SK-N-SH (cell line): ENCODE measurements around the gene CENPS. TPM values are rescaled to one million over a fixed set of nuclear protein-coding genes. Genes with fewer than 3 reads are reported as not detected.

ENCODE experiments used
- CTCF ChIA-PET: fragments of 300-600, 350-600 bp; formaldehyde crosslinking; extraction: SDS; loops from one replicate; lab custom pipeline; 2021; lab: Yijun Ruan, JAX
- POLR2A ChIA-PET: fragments of 350-600 bp; sonication (Branson Sonifier 250); formaldehyde crosslinking; extraction: SDS; loops from one replicate; lab custom pipeline; 2020; ENCODE audit warnings: antibody characterized with exemption, inconsistent platforms; lab: Yijun Ruan, JAX
- DNase-seq: peaks from one replicate; pipeline ENCODE4 v3.0.0; 2012
- H2AFZ ChIP-seq: fragments of 200-600 bp; sonication (generic); 2 replicates; pipeline ENCODE4 v1.8.1; 2016; ENCODE audit warnings: antibody characterized with exemption, mild to moderate bottlenecking, low read depth
- H3F3A ChIP-seq: fragments of 200-600 bp; sonication (generic); replicated peaks from 2 replicates; pipeline ENCODE3; 2016; ENCODE audit warnings: antibody characterized with exemption, mild to moderate bottlenecking; ENCODE audit not compliant: insufficient read depth
- H3K27ac ChIP-seq, 2 experiments: fragments of 200-500 bp in 1 of 2; fragments of 200-600 bp in 1 of 2; sonication (Bioruptor generic) in 1 of 2; sonication (generic), shearing (Covaris generic) in 1 of 2; 2 replicates each; pipeline versions ENCODE4 v1.5.1 to v1.6.1; 2014 to 2016; ENCODE audit warnings: low read depth in 2 of 2, inconsistent platforms in 1 of 2, low read length in 1 of 2, mild to moderate bottlenecking in 1 of 2, mixed read lengths in 1 of 2
- H3K27me3 ChIP-seq: fragments of 200-600 bp; sonication (generic), shearing (Covaris generic); 2 replicates; pipeline ENCODE4 v1.6.1; 2016; ENCODE audit warnings: mixed run types; ENCODE audit not compliant: insufficient read depth
- H3K36me3 ChIP-seq, 2 experiments: fragments of 200-500 bp in 1 of 2; fragments of 200-600 bp in 1 of 2; sonication (Bioruptor generic) in 1 of 2; sonication (generic) in 1 of 2; replicated peaks in 1 of 2; 2 replicates each; pipeline versions ENCODE3 to v1.5.1; 2014 to 2016; ENCODE audit warnings: low read length in 1 of 2, mild to moderate bottlenecking in 1 of 2; ENCODE audit not compliant: insufficient read depth in 2 of 2, control insufficient read depth in 1 of 2
- H3K4me1 ChIP-seq, 2 experiments: fragments of 200-500 bp in 1 of 2; fragments of 200-600 bp in 1 of 2; sonication (Bioruptor generic) in 1 of 2; sonication (generic), shearing (Covaris generic) in 1 of 2; 2 replicates each; pipeline versions ENCODE4 v1.5.1 to v1.6.1; 2014 to 2016; ENCODE audit warnings: low read depth in 1 of 2, low read length in 1 of 2, mixed run types in 1 of 2; ENCODE audit not compliant: insufficient read depth in 2 of 2, control insufficient read depth in 1 of 2
- H3K4me2 ChIP-seq: fragments of 200-600 bp; sonication (generic), shearing (Covaris generic); 2 replicates; pipeline ENCODE4 v1.6.1; 2017; ENCODE audit warnings: mixed run types
- H3K4me3 ChIP-seq, 2 experiments: fragments of 200-500 bp in 1 of 2; fragments of 200-600 bp in 1 of 2; sonication (Bioruptor generic) in 1 of 2; sonication (generic), shearing (Covaris generic) in 1 of 2; 2 replicates each; pipeline versions ENCODE4 v1.5.1 to v1.8.1; 2014 to 2016; ENCODE audit warnings: low read depth in 2 of 2, inconsistent platforms in 1 of 2, low read length in 1 of 2, mild to moderate bottlenecking in 1 of 2, mixed read lengths in 1 of 2, moderate library complexity in 1 of 2
- H3K79me2 ChIP-seq: fragments of 200-600 bp; sonication (generic); 2 replicates; pipeline ENCODE4 v1.8.1; 2017; ENCODE audit warnings: mild to moderate bottlenecking; ENCODE audit not compliant: insufficient read depth
- H3K9ac ChIP-seq: fragments of 200-600 bp; sonication (generic); 2 replicates; pipeline ENCODE4 v1.6.1; 2017; ENCODE audit warnings: mixed run types
- H3K9me2 ChIP-seq: fragments of 200-600 bp; sonication (generic); 2 replicates; pipeline ENCODE4 v1.6.1; 2017; ENCODE audit warnings: mixed run types
- H3K9me3 ChIP-seq: fragments of 200-600 bp; sonication (generic); 2 replicates; pipeline ENCODE4 v1.6.1; 2017; ENCODE audit warnings: mixed run types, mild to moderate bottlenecking, moderate library complexity
- H4K20me1 ChIP-seq: fragments of 200-600 bp; sonication (generic); 2 replicates; pipeline ENCODE4 v1.6.1; 2017; ENCODE audit warnings: mild to moderate bottlenecking, mixed run types; ENCODE audit not compliant: insufficient read depth
- CHD2 ChIP-seq: fragments of 150-350 bp; IDR thresholded peaks from 2 replicates; pipeline ENCODE4 v1.6.1; 2018; ENCODE audit warnings: low read length; ENCODE audit not compliant: partially characterized antibody
- CTCF ChIP-seq: fragments of 200-600 bp; sonication (generic); IDR thresholded peaks from 2 replicates; pipeline ENCODE4 v1.6.1; 2017; ENCODE audit warnings: antibody characterized with exemption, mild to moderate bottlenecking, moderate library complexity
- ELF1 ChIP-seq: IDR thresholded peaks from 2 replicates; pipeline ENCODE4 v1.4.0; 2012
- EZH2phosphoT487 ChIP-seq: fragments of 200-600 bp; sonication (generic); IDR thresholded peaks from 2 replicates; pipeline ENCODE4 v1.6.1; 2017; ENCODE audit warnings: low read depth, mixed run types, mild to moderate bottlenecking, antibody characterized with exemption, moderate library complexity, borderline replicate concordance
- FOXJ3 ChIP-seq: sonication (generic); formaldehyde crosslinking; IDR thresholded peaks from 2 replicates; pipeline ENCODE4 v1.5.1; 2020; ENCODE audit warnings: mild to moderate bottlenecking, missing genetic modification reagents
- GABPA ChIP-seq: IDR thresholded peaks from 2 replicates; pipeline ENCODE4 v1.4.0; 2012; ENCODE audit warnings: low read depth, mild to moderate bottlenecking
- GATA2 ChIP-seq: sonication (generic); formaldehyde crosslinking; IDR thresholded peaks from 2 replicates; pipeline ENCODE4 v1.5.0; 2020; ENCODE audit warnings: mild to moderate bottlenecking, missing genetic modification reagents
- JUND ChIP-seq: IDR thresholded peaks from 2 replicates; pipeline ENCODE4 v1.4.0; 2012
- MXI1 ChIP-seq: IDR thresholded peaks from 2 replicates; pipeline ENCODE4 v1.6.1; 2012; ENCODE audit warnings: mild to moderate bottlenecking, low read depth, low read length, improper control_type of control experiment
- POLR2AphosphoS5 ChIP-seq: IDR thresholded peaks from 2 replicates; pipeline ENCODE4 v1.6.1; 2012; ENCODE audit warnings: low read depth, low read length
- RCOR1 ChIP-seq: fragments of 150-350 bp; IDR thresholded peaks from 2 replicates; pipeline ENCODE4 v1.6.1; 2017; ENCODE audit warnings: antibody characterized with exemption, low read length
- RFX5 ChIP-seq: IDR thresholded peaks from 2 replicates; pipeline ENCODE4 v1.6.1; 2012; ENCODE audit warnings: mild to moderate bottlenecking, improper control_type of control experiment, low read length
- RXRA ChIP-seq: IDR thresholded peaks from 2 replicates; pipeline ENCODE4 v1.4.0; 2012; ENCODE audit warnings: low read depth, mild to moderate bottlenecking, borderline replicate concordance
- TEAD4 ChIP-seq: IDR thresholded peaks from 2 replicates; pipeline ENCODE4 v1.4.0; 2012; ENCODE audit warnings: mild to moderate bottlenecking, borderline replicate concordance; ENCODE audit not compliant: insufficient read depth
- USF1 ChIP-seq: IDR thresholded peaks from 2 replicates; pipeline ENCODE4 v1.4.0; 2012; ENCODE audit warnings: low read depth, borderline replicate concordance
- USF2 ChIP-seq: fragments of 150-350 bp; IDR thresholded peaks from 2 replicates; pipeline ENCODE4 v1.6.1; 2017; ENCODE audit warnings: antibody characterized with exemption, low read length, low read depth, borderline replicate concordance
- YY1 ChIP-seq: IDR thresholded peaks from 2 replicates; pipeline ENCODE4 v1.4.0; 2012; ENCODE audit warnings: low read depth, mild to moderate bottlenecking
- WGBS: methylation state at CpG from one replicate; pipeline ENCODE4 v1.1.6; 2017; ENCODE audit warnings: low lambda C conversion rate; 5-methylcytosine and 5-hydroxymethylcytosine counted together
- polyA plus RNA-seq, 3 experiments: library from polyadenylated mRNA; depleted of rRNA; stranded (reverse); fragments of >200 nt; gene quantifications; 2 replicates each; pipeline ENCODE4 v1.2.3, GENCODE V29; 2012

CENPS gene
- polyA plus RNA-seq, 1 of the 3 experiments (the other 2 are of a cell fraction), result 20.0 TPM

- H3K4me1 ChIP-seq, result peaks cover 0 to 4% of the 10 kb centered on the region in 2 experiments; a peak in 1 of 4 replicates
- 86% methylated on average over 5 of the region's 5 CpGs for WGBS
- no peak overlapping the region for H3K27ac ChIP-seq
- H3K9ac ChIP-seq, result no peak overlapping the region
- H3F3A ChIP-seq, result peaks cover 7% of the 10 kb centered on the region
- H3K4me3 ChIP-seq, result no peak overlapping the region
- POLR2A ChIA-PET, result no interaction called here
- H3K27me3 ChIP-seq, result no peaks in the 10 kb centered on the region
- H3K9me3 ChIP-seq, result no peaks in the 10 kb centered on the region
- H2AFZ ChIP-seq, result no peak overlapping the region
- no peaks in the 10 kb centered on the region for H3K79me2 ChIP-seq
- H3K9me2 ChIP-seq, result no peaks in the 10 kb centered on the region
- CTCF ChIA-PET, result interaction anchor here (1.0 to 1.2 kb wide), 3 partner anchors 13 to 73 kb away, joined by 3 to 4 read pairs (median 3); partner anchors contain the start of gene PGD
- no peaks in the 10 kb centered on the region for H4K20me1 ChIP-seq
- TF ChIP-seq FOXJ3, result no peak
- TF ChIP-seq CHD2, result no peak
- no peak for TF ChIP-seq USF2
- TF ChIP-seq RCOR1, result no peak
- TF ChIP-seq EZH2phosphoT487, result no peak
- no peak for TF ChIP-seq JUND
- no peak for TF ChIP-seq YY1
- TF ChIP-seq RFX5, result no peak
- TF ChIP-seq TEAD4, result no peak
- TF ChIP-seq CTCF, result no peak
- TF ChIP-seq MXI1, result no peak
- TF ChIP-seq RXRA, result no peak
- no peak for TF ChIP-seq POLR2AphosphoS5
- TF ChIP-seq GABPA, result no peak
- no peak for TF ChIP-seq GATA2 (CRISPR knock-in tag)
- TF ChIP-seq USF1, result no peak
- no peak for TF ChIP-seq ELF1
- no peak overlapping the region for H3K4me2 ChIP-seq
- H3K36me3 ChIP-seq, result peaks cover 29 to 34% of the 10 kb centered on the region in 2 experiments
- no peak for DNase-seq
These were observed 8.6 kb upstream of the CENPS start for GRCh38 chr1:10421637-10422036.
